Fibroblast of lung (primary cell): ENCODE measurements around the gene LTA4H. TPM values are rescaled to one million over a fixed set of nuclear protein-coding genes. Genes with fewer than 3 reads are reported as not detected.

ENCODE experiments used
- DNase-seq, 2 donors: peaks; one replicate each; pipeline versions ENCODE4 v3.0.0 to v3.0.0-alpha.2; 2010; ENCODE audit warnings: low read depth in 2 of 2
- H2AFZ ChIP-seq: 2 replicates; pipeline ENCODE4 v1.5.1; 2012; ENCODE audit warnings: low read length, control low read depth, inconsistent platforms
- H3K27ac ChIP-seq: 2 replicates; pipeline ENCODE4 v1.5.1; 2011; ENCODE audit warnings: low read length, control low read depth; ENCODE audit not compliant: insufficient read depth
- H3K27me3 ChIP-seq: 2 replicates; pipeline ENCODE4 v1.5.1; 2011; ENCODE audit warnings: mild to moderate bottlenecking, low read length; ENCODE audit not compliant: control insufficient read depth, insufficient read depth
- H3K36me3 ChIP-seq: 2 replicates; pipeline ENCODE4 v1.5.1; 2011; ENCODE audit warnings: low read length; ENCODE audit not compliant: control insufficient read depth, insufficient read depth
- H3K4me1 ChIP-seq: 2 replicates; pipeline ENCODE4 v1.5.1; 2011; ENCODE audit warnings: low read length; ENCODE audit not compliant: control insufficient read depth, insufficient read depth; ENCODE audit errors: extremely low read depth
- H3K4me2 ChIP-seq: 2 replicates; pipeline ENCODE4 v1.5.1; 2011; ENCODE audit warnings: low read length, control low read depth; ENCODE audit not compliant: insufficient read depth; ENCODE audit errors: extremely low read depth
- H3K4me3 ChIP-seq, 4 experiments: fragments of 200-600 bp in 1 of 4; sonication (generic) in 1 of 4; replicated peaks in 1 of 4; 2 replicates each; pipeline ENCODE4 v1.5.1; 2011 to 2016; ENCODE audit warnings: low read length in 4 of 4, low read depth in 3 of 4, mild to moderate bottlenecking in 3 of 4, control low read depth in 2 of 4, inconsistent platforms in 1 of 4, mixed read lengths in 1 of 4; ENCODE audit not compliant: insufficient read depth in 1 of 4; ENCODE audit errors: control extremely low read depth in 1 of 4
- H3K79me2 ChIP-seq: 2 replicates; pipeline ENCODE4 v1.5.1; 2012; ENCODE audit warnings: mild to moderate bottlenecking, low read length, inconsistent platforms; ENCODE audit not compliant: control insufficient read depth, insufficient read depth
- H3K9ac ChIP-seq: 2 replicates; pipeline ENCODE4 v1.5.1; 2011; ENCODE audit warnings: mild to moderate bottlenecking, low read length, control low read depth; ENCODE audit not compliant: insufficient read depth
- H3K9me3 ChIP-seq: 2 replicates; pipeline ENCODE4 v1.5.1; 2012; ENCODE audit warnings: low read depth, low read length; ENCODE audit not compliant: control insufficient read depth, insufficient read depth
- H4K20me1 ChIP-seq: 2 replicates; pipeline ENCODE4 v1.5.1; 2011; ENCODE audit warnings: low read length; ENCODE audit not compliant: control insufficient read depth, insufficient read depth; ENCODE audit errors: extremely low read depth
- EZH2 ChIP-seq: IDR thresholded peaks from 2 replicates; pipeline ENCODE4 v1.5.1; 2012; ENCODE audit warnings: low read length, control low read depth, mild to moderate bottlenecking; ENCODE audit errors: missing control alignments
- polyA plus RNA-seq, 2 donors: library from polyadenylated mRNA; depleted of rRNA in 1 of 2; stranded (reverse) in 1 of 2; unstranded in 1 of 2; fragments of >200 nt; gene quantifications; 2 replicates each; pipeline ENCODE4 v1.2.1, GENCODE V29; 2011 to 2012; ENCODE audit warnings: missing spikeins in 1 of 2
- total RNA-seq: library from RNA; depleted of rRNA; stranded (reverse); fragments of >200 nt; gene quantifications from 2 replicates; pipeline ENCODE4 v1.2.1, GENCODE V29; 2014
- TF ChIP-seq, protein P1 (sequence below), 2 donors: IDR thresholded peaks in 1 of 2; conservative IDR thresholded peaks in 1 of 2; 1 replicate in 1 of 2; 2 replicates in 1 of 2; pipeline ENCODE4 v1.5.1; 2011 to 2012; ENCODE audit warnings: low read length in 2 of 2, control low read depth in 1 of 2, inconsistent platforms in 1 of 2, low read depth in 1 of 2, mild to moderate bottlenecking in 1 of 2

LTA4H gene
- total and polyA plus RNA-seq, 2 donors (not counting 1 experiment from before 2014, with no cell fraction given), result 81.1 to 100 TPM

DNA sequence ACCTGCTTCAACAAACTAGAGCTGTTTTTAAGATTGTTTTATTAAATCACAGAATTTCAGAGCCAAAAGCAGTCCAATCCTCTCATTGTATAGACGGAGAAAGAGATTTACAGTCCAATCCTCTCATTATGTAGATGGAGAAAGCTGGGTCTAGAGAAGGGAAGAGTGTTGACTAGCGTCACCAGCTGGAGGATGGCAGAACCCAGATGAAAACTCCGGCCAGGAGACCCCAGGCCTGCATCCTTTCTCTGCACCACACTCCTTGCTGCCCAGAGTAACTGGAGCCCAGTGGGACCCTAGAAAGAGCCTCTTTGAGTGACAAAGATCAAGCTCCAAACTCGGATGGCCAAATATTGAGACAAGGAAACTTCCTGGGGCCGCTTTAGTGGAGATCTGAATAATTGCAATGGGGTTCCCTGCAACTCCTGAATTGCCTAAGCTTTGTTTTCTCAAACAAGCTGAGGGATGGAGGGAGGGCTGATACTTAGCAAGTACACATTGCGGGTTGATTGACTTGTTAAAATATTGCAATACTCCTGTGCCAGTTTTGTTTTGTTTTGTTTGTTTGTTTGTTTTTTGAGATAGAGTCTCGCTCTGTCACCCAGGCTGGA, 79.7 kb downstream of the LTA4H start:
- Histone ChIP-seq H4K20me1 (no peaks in the 10 kb centered on the region), H3K4me2 (no peak overlapping the region), H3K27me3 (peaks cover 6% of the 10 kb centered on the region), H3K36me3 (no peaks in the 10 kb centered on the region), H3K9me3 (no peaks in the 10 kb centered on the region), H3K4me1 (no peaks in the 10 kb centered on the region), H3K27ac (no peak overlapping the region), H3K4me3 (no peak overlapping the region), H3K79me2 (no peaks in the 10 kb centered on the region), H3K9ac (no peak overlapping the region), H2AFZ (no peak overlapping the region)
- TF ChIP-seq, protein P1, sequence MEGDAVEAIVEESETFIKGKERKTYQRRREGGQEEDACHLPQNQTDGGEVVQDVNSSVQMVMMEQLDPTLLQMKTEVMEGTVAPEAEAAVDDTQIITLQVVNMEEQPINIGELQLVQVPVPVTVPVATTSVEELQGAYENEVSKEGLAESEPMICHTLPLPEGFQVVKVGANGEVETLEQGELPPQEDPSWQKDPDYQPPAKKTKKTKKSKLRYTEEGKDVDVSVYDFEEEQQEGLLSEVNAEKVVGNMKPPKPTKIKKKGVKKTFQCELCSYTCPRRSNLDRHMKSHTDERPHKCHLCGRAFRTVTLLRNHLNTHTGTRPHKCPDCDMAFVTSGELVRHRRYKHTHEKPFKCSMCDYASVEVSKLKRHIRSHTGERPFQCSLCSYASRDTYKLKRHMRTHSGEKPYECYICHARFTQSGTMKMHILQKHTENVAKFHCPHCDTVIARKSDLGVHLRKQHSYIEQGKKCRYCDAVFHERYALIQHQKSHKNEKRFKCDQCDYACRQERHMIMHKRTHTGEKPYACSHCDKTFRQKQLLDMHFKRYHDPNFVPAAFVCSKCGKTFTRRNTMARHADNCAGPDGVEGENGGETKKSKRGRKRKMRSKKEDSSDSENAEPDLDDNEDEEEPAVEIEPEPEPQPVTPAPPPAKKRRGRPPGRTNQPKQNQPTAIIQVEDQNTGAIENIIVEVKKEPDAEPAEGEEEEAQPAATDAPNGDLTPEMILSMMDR (conservative IDR thresholded peaks at IDR 0.05 in 1 of 2, IDR thresholded peaks at IDR 0.05 in 1 of 2; ENCODE audit: low read depth in 1 of 2, low read length in 2 of 2), result no peak
- TF ChIP-seq EZH2, result no peak
- DNase-seq, result no peak

DNA sequence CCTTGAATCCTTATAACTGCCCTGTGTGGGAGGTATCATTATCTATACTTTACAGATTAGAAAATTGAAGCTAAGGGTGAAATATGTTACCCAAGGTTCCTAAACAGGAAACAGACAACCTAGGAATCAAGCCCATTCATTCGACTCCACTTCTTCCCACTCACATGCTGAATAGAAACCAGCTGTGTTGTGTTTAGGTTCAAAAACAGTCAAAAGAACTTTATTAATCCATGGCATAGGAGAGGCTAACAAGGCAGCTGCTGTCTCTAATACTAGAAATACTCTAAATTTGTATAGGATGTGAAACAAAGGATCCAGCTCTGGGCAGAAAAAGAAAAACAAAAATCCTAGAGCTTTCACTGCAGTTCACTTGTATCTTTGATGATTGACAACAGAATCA, 82.4 kb downstream of the LTA4H start:
- Histone ChIP-seq H3K27ac (no peak overlapping the region), H3K27me3 (peaks cover 13% of the 10 kb centered on the region), H3K4me2 (no peak overlapping the region), H3K4me1 (no peaks in the 10 kb centered on the region), H2AFZ (no peak overlapping the region), H3K79me2 (no peaks in the 10 kb centered on the region), H3K9me3 (no peaks in the 10 kb centered on the region), H3K4me3 (no peak overlapping the region), H4K20me1 (no peaks in the 10 kb centered on the region), H3K9ac (no peak overlapping the region), H3K36me3 (no peaks in the 10 kb centered on the region)
- TF ChIP-seq, protein P1 (conservative IDR thresholded peaks at IDR 0.05 in 1 of 2, IDR thresholded peaks at IDR 0.05 in 1 of 2; ENCODE audit: low read depth in 1 of 2, low read length in 2 of 2), result no peak
- no peak for TF ChIP-seq EZH2
- DNase-seq, result no peak

DNA sequence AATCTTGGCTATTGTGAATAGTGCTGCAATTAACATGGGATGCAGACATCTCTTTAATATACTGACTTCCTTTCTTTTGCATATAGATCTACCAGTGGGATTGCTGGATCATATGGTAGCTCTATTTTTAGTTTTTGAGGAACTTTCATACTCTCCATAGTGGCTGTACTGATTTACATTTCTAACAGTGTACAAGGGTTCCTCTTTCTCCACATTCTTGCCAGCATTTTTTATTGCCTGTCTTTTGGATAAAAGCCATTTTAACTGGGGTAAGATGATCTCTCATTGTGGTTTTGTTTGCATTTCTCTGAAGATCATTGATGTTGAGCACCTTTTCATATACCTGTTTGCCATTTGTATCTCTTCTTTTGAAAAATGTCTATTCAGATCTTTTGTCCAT, 83.9 kb downstream of the LTA4H start:
- Histone ChIP-seq H3K9ac (no peak overlapping the region), H3K4me1 (no peaks in the 10 kb centered on the region), H4K20me1 (no peaks in the 10 kb centered on the region), H3K79me2 (no peaks in the 10 kb centered on the region), H3K27ac (no peak overlapping the region), H3K27me3 (peaks cover 13% of the 10 kb centered on the region), H3K4me2 (no peak overlapping the region), H3K4me3 (no peak overlapping the region), H2AFZ (no peak overlapping the region), H3K36me3 (no peaks in the 10 kb centered on the region), H3K9me3 (no peaks in the 10 kb centered on the region)
- TF ChIP-seq EZH2, result no peak
- TF ChIP-seq, protein P1 (conservative IDR thresholded peaks at IDR 0.05 in 1 of 2, IDR thresholded peaks at IDR 0.05 in 1 of 2; ENCODE audit: low read depth in 1 of 2, low read length in 2 of 2), result no peak
- DNase-seq, result no peak

Other genes with a start within 250 kb of the LTA4H start
- gene NTN4, start 244.8 kb downstream of the LTA4H start, total RNA-seq, result 8.2 and 28.6 TPM in 2 replicates
- 31.8 and 170 TPM in 2 replicates for gene NTN4, start 244.8 kb downstream of the LTA4H start, polyA plus RNA-seq
- gene SNRPF, start 176.6 kb downstream of the LTA4H start, total RNA-seq, result 11.3 and 14.2 TPM in 2 replicates
- gene SNRPF, start 176.6 kb downstream of the LTA4H start, polyA plus RNA-seq, result 25.0 and 35.2 TPM in 2 replicates
- gene CCDC38, start 93.0 kb downstream of the LTA4H start, total RNA-seq, result not detected in 2 replicates
- gene CCDC38, start 93.0 kb downstream of the LTA4H start, polyA plus RNA-seq, result 0.05 TPM in 1 of 2 replicates, not detected in the other
- under 0.01 and 0.33 TPM in 2 replicates for gene AMDHD1, start 92.3 kb downstream of the LTA4H start, total RNA-seq
- gene AMDHD1, start 92.3 kb downstream of the LTA4H start, polyA plus RNA-seq, result 0.08 and 0.25 TPM in 2 replicates
- 0.17 TPM in 1 of 2 replicates, not detected in the other for gene HAL, start 39.2 kb downstream of the LTA4H start, total RNA-seq
- 0.02 TPM in 1 of 2 replicates, not detected in the other for gene HAL, start 39.2 kb downstream of the LTA4H start, polyA plus RNA-seq
- 13.1 and 14.7 TPM in 2 replicates for gene ELK3, start 158.8 kb upstream of the LTA4H start, total RNA-seq
- gene ELK3, start 158.8 kb upstream of the LTA4H start, polyA plus RNA-seq, result 27.9 and 41.7 TPM in 2 replicates